Esophagus muscularis mucosa (tissue), 4 donors: ENCODE data around the gene HS6ST1. TPM values are rescaled to one million over a fixed set of nuclear protein-coding genes. Genes with fewer than 3 reads are reported as not detected.

Experiments used
- DNase-seq: peaks from one replicate; pipeline ENCODE4 v3.0.0-alpha.2; 2017; ENCODE audit errors: extremely low spot score
- H3K27ac ChIP-seq, 4 donors: fragments of 200-600 bp; sonication (generic); replicated peaks in 1 of 4; 1 replicate in 3 of 4; 2 replicates in 1 of 4; pipeline ENCODE4 v1.5.1; 2016 to 2019; ENCODE audit warnings: mild to moderate bottlenecking in 1 of 4
- H3K27me3 ChIP-seq, 4 donors: fragments of 200-600 bp; sonication (generic); one replicate each; pipeline versions ENCODE4 v1.5.1 to v1.6.0; 2016 to 2019
- H3K36me3 ChIP-seq, 4 donors: fragments of 200-600 bp; sonication (generic); one replicate each; pipeline ENCODE4 v1.5.1; 2016 to 2019
- H3K4me1 ChIP-seq, 4 donors: fragments of 200-600 bp; sonication (generic); one replicate each; pipeline ENCODE4 v1.5.1; 2016 to 2019
- H3K4me3 ChIP-seq, 4 donors: fragments of 200-600 bp; sonication (generic); 1 replicate in 2 of 4; 2 replicates in 2 of 4; pipeline ENCODE4 v1.5.1; 2016 to 2019; ENCODE audit warnings: mild to moderate bottlenecking in 4 of 4, moderate library complexity in 1 of 4
- H3K9me3 ChIP-seq, 4 donors: fragments of 200-600 bp; sonication (generic); 1 replicate in 3 of 4; 2 replicates in 1 of 4; pipeline ENCODE4 v1.5.1; 2016 to 2019
- CTCF ChIP-seq, 3 experiments: fragments of 200-600 bp in 2 of 3; fragments of 450-650 bp in 1 of 3; sonication (generic) in 2 of 3; IDR thresholded peaks; one replicate each; pipeline ENCODE4 v1.5.1; 2017 to 2019; ENCODE audit warnings: antibody characterized with exemption in 3 of 3, mild to moderate bottlenecking in 2 of 3, moderate library complexity in 1 of 3
- EP300 ChIP-seq: sonication (generic); formaldehyde crosslinking; IDR thresholded peaks from one replicate; pipeline ENCODE4 v1.6.1; 2017; ENCODE audit warnings: antibody characterized with exemption
- POLR2A ChIP-seq: fragments of 450-650 bp; IDR thresholded peaks from one replicate; pipeline ENCODE4 v1.6.1; 2017; ENCODE audit warnings: antibody characterized with exemption, moderate library complexity, mild to moderate bottlenecking, low read depth
- POLR2AphosphoS5 ChIP-seq, 2 donors: sonication (generic); formaldehyde crosslinking; IDR thresholded peaks; one replicate each; pipeline ENCODE4 v1.6.1; 2017; ENCODE audit warnings: antibody characterized with exemption in 2 of 2
- WGBS: methylation state at CpG from one replicate; pipeline ENCODE4 v1.1.5; 2018; 5-methylcytosine and 5-hydroxymethylcytosine counted together
- intact Hi-C: fragments of 100-400 bp; cut with DNase I; formaldehyde crosslinking; loops from one replicate; pipeline ENCODE4 v1.15.1; 2023
- total RNA-seq, 4 donors: library from RNA; depleted of rRNA; stranded (reverse); fragments of >200 nt; gene quantifications; one replicate each; pipeline versions ENCODE4 v1.1.0 to v1.2.1, GENCODE V29; 2016

The HS6ST1 gene
- total RNA-seq, 4 donors from 2014 or later: 17.4 to 62.2 (median 38.5) TPM

- H3K4me3 ChIP-seq: no peak overlapping the region
- intact Hi-C loops: no loop called here
- H3K4me1 ChIP-seq: peaks cover 33 to 76% (median 39%) of the 10 kb centered on the region in 4 donors
- peaks cover 0 to 25% (median 14%) of the 10 kb centered on the region in 4 donors for H3K36me3 ChIP-seq
- no peak for DNase-seq
- no peaks in the 10 kb centered on the region for H3K27me3 ChIP-seq
- WGBS: 100% methylated on average over 2 of the region's 12 CpGs
- TF ChIP-seq CTCF (IDR thresholded peaks at IDR 0.05) (no peak), POLR2AphosphoS5 (IDR thresholded peaks at IDR 0.05) (no peak), POLR2A (no peak), EP300 (no peak)
- H3K9me3 ChIP-seq: no peaks in the 10 kb centered on the region
- no peak overlapping the region for H3K27ac ChIP-seq
These were observed 31.5 kb downstream of the HS6ST1 start for GRCh38 chr2:128286905-128287779.

- TF ChIP-seq EP300: no peak
- TF ChIP-seq CTCF (IDR thresholded peaks at IDR 0.05): no peak
- no peak for TF ChIP-seq POLR2A
- no peak for TF ChIP-seq POLR2AphosphoS5 (IDR thresholded peaks at IDR 0.05)
- peaks cover 43 to 76% (median 49%) of the 10 kb centered on the region in 4 donors for H3K4me1 ChIP-seq
- intact Hi-C loops: no loop called here
- WGBS: 75% methylated on average over 10 of the region's 13 CpGs
- no peak overlapping the region for H3K4me3 ChIP-seq
- peaks cover 0 to 25% (median 14%) of the 10 kb centered on the region in 4 donors for H3K36me3 ChIP-seq
- no peaks in the 10 kb centered on the region for H3K9me3 ChIP-seq
- no peak for DNase-seq
- no peaks in the 10 kb centered on the region for H3K27me3 ChIP-seq
- H3K27ac ChIP-seq: no peak overlapping the region
These were observed 32.5 kb downstream of the HS6ST1 start for GRCh38 chr2:128286011-128286721.

- H3K27ac ChIP-seq: no peak overlapping the region
- H3K36me3 ChIP-seq: peaks cover 0 to 25% (median 14%) of the 10 kb centered on the region in 4 donors
- H3K9me3 ChIP-seq: no peaks in the 10 kb centered on the region
- no peak for DNase-seq
- no peak overlapping the region for H3K4me3 ChIP-seq
- TF ChIP-seq POLR2AphosphoS5 (IDR thresholded peaks at IDR 0.05) (no peak), POLR2A (no peak), CTCF (IDR thresholded peaks at IDR 0.05) (no peak), EP300 (no peak)
- 100% methylated on average over 2 of the region's 12 CpGs for WGBS
- H3K27me3 ChIP-seq: no peaks in the 10 kb centered on the region
- intact Hi-C loops: no loop called here
- H3K4me1 ChIP-seq: peaks cover 51 to 83% (median 56%) of the 10 kb centered on the region in 4 donors
These were observed 33.2 kb downstream of the HS6ST1 start for GRCh38 chr2:128285329-128285931.

GRCh38 chr2:128284841-128285240, 33.8 kb downstream of the HS6ST1 start:
- no peak for DNase-seq
- Histone ChIP-seq H3K27ac (no peak overlapping the region), H3K4me3 (no peak overlapping the region), H3K4me1 (peaks cover 54 to 89% (median 62%) of the 10 kb centered on the region in 4 donors), H3K27me3 (no peaks in the 10 kb centered on the region), H3K36me3 (peaks cover 0 to 25% (median 14%) of the 10 kb centered on the region in 4 donors), H3K9me3 (no peaks in the 10 kb centered on the region)
- TF ChIP-seq EP300 (no peak), CTCF (IDR thresholded peaks at IDR 0.05) (no peak), POLR2A (no peak), POLR2AphosphoS5 (IDR thresholded peaks at IDR 0.05) (no peak)
- intact Hi-C loops: no loop called here
- WGBS: 94% methylated on average over 9 of the region's 11 CpGs
